Measurements from ENCODE around the gene MID1IP1.

MID1IP1 gene

DNA sequence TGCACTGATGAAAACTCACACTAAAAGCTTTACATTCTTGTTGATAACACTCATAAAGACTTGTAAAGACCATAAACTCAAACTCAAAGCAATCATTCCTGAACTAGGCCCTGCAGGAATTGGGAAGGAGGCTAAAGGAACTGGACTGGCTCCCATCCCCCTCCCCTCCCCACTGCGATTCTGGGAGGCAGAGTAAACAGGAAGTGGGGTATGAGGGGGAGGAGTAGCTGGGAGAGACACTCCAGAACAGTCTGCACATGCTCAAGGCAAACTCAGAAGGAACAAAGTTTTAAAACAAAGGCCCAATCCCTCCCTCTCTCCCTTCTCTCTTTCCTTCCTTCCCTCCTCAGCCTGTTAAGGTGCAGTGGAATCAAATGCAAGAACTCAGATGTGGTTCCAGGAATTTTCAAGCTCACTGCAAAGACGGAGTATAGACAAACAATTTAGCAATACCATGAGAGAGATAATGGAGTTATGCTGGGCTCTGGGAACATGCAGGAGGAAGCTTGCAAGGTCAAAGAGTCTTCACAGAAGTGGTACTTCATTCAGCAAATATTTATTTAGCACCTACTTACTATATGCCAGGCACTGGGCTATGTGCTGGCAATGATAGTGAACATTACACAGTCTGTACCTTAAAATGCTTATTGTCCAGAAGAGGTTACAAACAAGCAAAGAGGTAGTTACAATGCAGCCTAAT lies 15.9 kb downstream of the MID1IP1 start:
- TF ChIP-seq, protein P1, sequence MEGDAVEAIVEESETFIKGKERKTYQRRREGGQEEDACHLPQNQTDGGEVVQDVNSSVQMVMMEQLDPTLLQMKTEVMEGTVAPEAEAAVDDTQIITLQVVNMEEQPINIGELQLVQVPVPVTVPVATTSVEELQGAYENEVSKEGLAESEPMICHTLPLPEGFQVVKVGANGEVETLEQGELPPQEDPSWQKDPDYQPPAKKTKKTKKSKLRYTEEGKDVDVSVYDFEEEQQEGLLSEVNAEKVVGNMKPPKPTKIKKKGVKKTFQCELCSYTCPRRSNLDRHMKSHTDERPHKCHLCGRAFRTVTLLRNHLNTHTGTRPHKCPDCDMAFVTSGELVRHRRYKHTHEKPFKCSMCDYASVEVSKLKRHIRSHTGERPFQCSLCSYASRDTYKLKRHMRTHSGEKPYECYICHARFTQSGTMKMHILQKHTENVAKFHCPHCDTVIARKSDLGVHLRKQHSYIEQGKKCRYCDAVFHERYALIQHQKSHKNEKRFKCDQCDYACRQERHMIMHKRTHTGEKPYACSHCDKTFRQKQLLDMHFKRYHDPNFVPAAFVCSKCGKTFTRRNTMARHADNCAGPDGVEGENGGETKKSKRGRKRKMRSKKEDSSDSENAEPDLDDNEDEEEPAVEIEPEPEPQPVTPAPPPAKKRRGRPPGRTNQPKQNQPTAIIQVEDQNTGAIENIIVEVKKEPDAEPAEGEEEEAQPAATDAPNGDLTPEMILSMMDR (IDR thresholded peaks at IDR 0.05; ENCODE audit: insufficient read depth, low read depth, low read length, missing control alignments), result no peak
- no peak overlapping the region for H3K4me3 ChIP-seq (ENCODE audit: low read depth, low read length)
- DNase-seq (ENCODE audit: low read depth), result no peak

DNA sequence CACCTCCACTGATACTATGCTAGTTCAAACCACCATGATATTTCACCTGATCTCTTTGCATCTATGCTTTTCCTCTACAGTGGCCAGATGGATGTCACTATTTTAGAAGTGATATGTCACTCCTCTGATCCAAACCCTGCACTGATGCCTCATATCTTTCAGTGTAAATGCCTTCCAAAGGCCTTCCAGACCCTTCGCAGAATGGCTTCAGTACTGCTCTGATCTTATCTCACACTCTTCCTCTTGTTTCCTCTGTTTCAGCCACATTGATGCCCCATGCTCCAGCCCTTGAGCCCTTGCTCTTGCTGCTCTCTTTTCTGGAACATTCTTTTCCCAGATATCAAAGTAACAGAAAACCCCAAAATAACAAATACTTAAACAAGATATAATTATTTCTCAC lies 17.9 kb downstream of the MID1IP1 start:
- TF ChIP-seq, protein P1 (IDR thresholded peaks at IDR 0.05; ENCODE audit: insufficient read depth, low read depth, low read length, missing control alignments), result no peak
- no peak overlapping the region for H3K4me3 ChIP-seq (ENCODE audit: low read depth, low read length)
- no peak for DNase-seq (ENCODE audit: low read depth)

DNA sequence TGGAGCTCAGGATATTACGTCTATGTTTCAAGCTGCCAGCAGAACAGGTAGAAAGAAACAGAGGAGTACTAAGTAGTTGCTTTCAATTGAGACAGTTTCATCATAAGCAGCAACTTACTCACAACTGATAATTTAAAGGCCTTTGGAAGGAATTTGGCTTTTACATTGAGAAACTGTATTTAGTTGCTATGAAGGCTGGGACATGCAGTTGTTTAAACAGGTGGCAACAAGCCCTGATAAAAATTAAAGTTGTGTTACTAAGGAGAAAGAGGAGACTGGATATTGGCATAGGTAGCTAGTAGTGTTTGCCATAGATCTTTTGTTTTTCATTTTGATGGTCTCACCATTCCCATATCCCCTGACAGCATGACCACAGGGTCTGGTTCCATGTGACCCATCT lies 18.4 kb downstream of the MID1IP1 start:
- DNase-seq (ENCODE audit: low read depth), result no peak
- H3K4me3 ChIP-seq (ENCODE audit: low read depth, low read length), result no peak overlapping the region
- TF ChIP-seq, protein P1 (IDR thresholded peaks at IDR 0.05; ENCODE audit: insufficient read depth, low read depth, low read length, missing control alignments), result no peak

DNA sequence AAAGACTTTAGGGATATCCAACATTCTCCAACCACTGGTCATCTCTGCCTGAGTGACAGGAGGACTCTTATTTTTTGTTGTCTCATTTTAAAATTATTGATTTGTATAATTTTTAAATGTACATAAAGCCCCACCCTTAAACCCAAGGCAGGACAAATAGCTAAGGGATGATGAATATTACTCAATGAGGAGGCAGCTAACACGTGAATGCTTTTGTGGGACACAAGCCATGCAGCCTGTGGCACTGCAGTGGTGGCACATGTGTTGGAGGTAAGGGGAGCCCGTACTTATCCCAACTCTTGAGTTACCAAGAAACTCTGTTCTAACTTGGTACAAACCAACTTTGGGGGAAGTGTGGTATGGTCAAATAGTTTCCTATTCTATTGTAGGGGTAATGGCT lies 19.5 kb downstream of the MID1IP1 start:
- DNase-seq (ENCODE audit: low read depth), result no peak
- no peak overlapping the region for H3K4me3 ChIP-seq (ENCODE audit: low read depth, low read length)
- TF ChIP-seq, protein P1 (IDR thresholded peaks at IDR 0.05; ENCODE audit: insufficient read depth, low read depth, low read length, missing control alignments), result no peak

DNA sequence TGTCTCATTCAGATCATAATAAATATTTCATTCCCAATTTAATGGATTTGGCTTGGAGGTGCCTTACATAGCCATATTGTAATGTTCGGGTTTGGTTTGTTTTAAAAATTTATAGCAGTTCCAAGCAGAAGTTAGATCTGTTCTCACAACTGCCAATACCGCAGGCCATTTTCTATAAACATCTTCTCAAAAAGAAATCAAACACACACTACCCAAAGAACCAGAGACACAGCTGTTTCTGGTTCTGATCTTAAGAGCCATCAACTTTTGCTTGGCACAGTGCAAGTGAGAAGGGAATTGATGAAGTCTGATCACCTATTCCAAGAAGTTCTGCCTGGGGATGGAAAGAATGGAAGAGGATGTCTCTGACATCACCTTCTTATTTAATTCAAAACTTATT lies 22.9 kb downstream of the MID1IP1 start:
- no peak for DNase-seq (ENCODE audit: low read depth)
- TF ChIP-seq, protein P1 (IDR thresholded peaks at IDR 0.05; ENCODE audit: insufficient read depth, low read depth, low read length, missing control alignments), result no peak
- H3K4me3 ChIP-seq (ENCODE audit: low read depth, low read length), result no peak overlapping the region

DNA sequence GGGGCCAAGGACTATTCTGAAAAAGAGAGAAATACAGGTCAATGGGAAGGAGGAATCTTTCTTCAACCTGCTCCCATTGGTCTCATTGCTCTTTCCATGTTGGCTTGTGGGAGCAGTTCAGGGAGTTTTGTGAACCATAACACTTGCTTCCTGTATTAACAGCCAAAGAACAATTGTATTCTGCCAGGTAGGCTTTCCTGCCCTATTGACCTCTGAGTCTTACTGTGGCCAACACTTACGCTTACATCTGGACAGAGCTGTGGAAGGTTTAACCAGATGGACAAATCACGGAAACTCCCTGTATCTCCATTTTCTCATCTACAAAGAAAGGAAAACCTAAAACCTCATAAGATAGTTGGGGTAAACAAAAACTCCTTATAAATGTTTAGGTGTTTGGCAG lies 30.7 kb downstream of the MID1IP1 start:
- DNase-seq (ENCODE audit: low read depth), result no peak
- TF ChIP-seq, protein P1 (IDR thresholded peaks at IDR 0.05; ENCODE audit: insufficient read depth, low read depth, low read length, missing control alignments), result no peak
- H3K4me3 ChIP-seq (ENCODE audit: low read depth, low read length), result no peak overlapping the region

DNA sequence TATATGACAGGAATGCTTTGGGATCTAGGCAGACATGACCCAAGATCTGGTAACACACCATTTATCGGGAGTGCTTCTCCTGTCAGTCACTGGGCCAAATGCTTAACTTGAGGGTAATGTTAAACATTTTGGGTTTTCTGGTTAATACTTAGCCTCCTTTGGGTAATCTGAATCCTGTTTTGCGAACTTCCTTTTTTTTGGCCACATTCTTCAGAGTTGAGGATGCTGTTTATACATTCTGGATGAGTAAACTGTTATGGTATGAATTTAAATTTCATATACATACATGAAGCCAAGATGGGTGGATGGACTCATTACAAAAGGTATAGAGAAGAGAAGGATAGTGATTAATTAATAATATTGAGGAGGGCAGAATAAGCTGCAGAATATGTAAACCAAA lies 36.1 kb downstream of the MID1IP1 start:
- no peak overlapping the region for H3K4me3 ChIP-seq (ENCODE audit: low read depth, low read length)
- TF ChIP-seq, protein P1 (IDR thresholded peaks at IDR 0.05; ENCODE audit: insufficient read depth, low read depth, low read length, missing control alignments), result no peak
- no peak for DNase-seq (ENCODE audit: low read depth)
